KMS-11 (cell line): ENCODE results near the gene PDLIM1.
A peak's percentile ranks its signal among the peaks of the same experiment; 100 is the strongest.
"Not testable (repeated sequence)": the region's sequence is repeated elsewhere in the genome, so short reads cannot be mapped to it uniquely, and the experiment has no call there.

ENCODE experiments used
- H2AFZ ChIP-seq: fragments of 200-600 bp; sonication (generic); 2 replicates; pipeline ENCODE4 v1.6.1; 2016; ENCODE audit warnings: antibody characterized with exemption, mixed run types, low read depth
- H3K27ac ChIP-seq: fragments of 200-600 bp; sonication (generic); 2 replicates; pipeline ENCODE4 v1.6.1; 2016; ENCODE audit warnings: mild to moderate bottlenecking, mixed run types
- H3K27me3 ChIP-seq: fragments of 200-600 bp; sonication (generic); 2 replicates; pipeline ENCODE4 v1.6.1; 2017; ENCODE audit warnings: mild to moderate bottlenecking, low read depth, mixed run types, moderate library complexity; ENCODE audit not compliant: insufficient read depth
- H3K36me3 ChIP-seq: fragments of 200-600 bp; sonication (generic); 2 replicates; pipeline ENCODE4 v1.6.1; 2017; ENCODE audit warnings: mild to moderate bottlenecking, mixed run types; ENCODE audit not compliant: insufficient read depth
- H3K4me1 ChIP-seq: fragments of 200-600 bp; sonication (generic); 2 replicates; pipeline ENCODE4 v1.6.1; 2016; ENCODE audit warnings: mild to moderate bottlenecking, low read depth, mixed run types; ENCODE audit not compliant: poor library complexity, severe bottlenecking
- H3K4me2 ChIP-seq: fragments of 200-600 bp; sonication (generic); 2 replicates; pipeline ENCODE4 v1.7.0; 2016; ENCODE audit warnings: mild to moderate bottlenecking, mixed run types
- H3K4me3 ChIP-seq: fragments of 200-600 bp; sonication (generic); IDR thresholded peaks from 2 replicates; pipeline ENCODE4 v1.6.1; 2017; ENCODE audit warnings: low read depth, low read length, mixed read lengths; ENCODE audit not compliant: insufficient read depth
- H3K79me2 ChIP-seq: fragments of 200-600 bp; sonication (generic); 2 replicates; pipeline ENCODE4 v1.6.1; 2016; ENCODE audit warnings: low read depth, mixed run types; ENCODE audit not compliant: insufficient read depth
- H3K9ac ChIP-seq: fragments of 200-600 bp; sonication (generic); 2 replicates; pipeline ENCODE4 v1.6.1; 2016; ENCODE audit warnings: mild to moderate bottlenecking, mixed run types
- H4K20me1 ChIP-seq: fragments of 200-600 bp; sonication (generic); 2 replicates; pipeline ENCODE4 v1.6.1; 2016; ENCODE audit warnings: mild to moderate bottlenecking, mixed run types; ENCODE audit not compliant: insufficient read depth
- TF ChIP-seq, protein P1 (sequence below): fragments of 200-600 bp; sonication (generic); conservative IDR thresholded peaks from 2 replicates; pipeline ENCODE4 v1.6.1; 2017; ENCODE audit warnings: low read depth, mild to moderate bottlenecking, antibody characterized with exemption, low read length, moderate library complexity, mixed read lengths

The PDLIM1 gene

DNA sequence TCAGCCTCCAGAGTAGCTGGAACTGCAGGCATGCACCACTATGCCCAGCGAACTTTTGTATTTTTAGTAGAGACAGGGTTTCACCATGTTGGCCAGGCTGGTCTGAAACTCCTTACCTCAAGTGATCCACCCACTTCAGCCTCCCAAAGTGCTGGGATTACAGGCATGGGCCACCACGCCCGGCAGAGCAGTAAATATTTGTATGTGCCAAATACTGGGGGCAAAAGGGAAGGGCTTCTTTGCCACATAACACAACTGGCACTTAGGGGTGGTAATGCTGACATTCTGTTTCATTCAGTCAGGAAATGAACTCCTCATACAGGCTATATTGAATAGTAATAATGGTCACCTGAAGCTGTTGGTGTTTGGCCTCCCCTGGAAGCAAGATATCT is 55.1 kb downstream of the PDLIM1 start:
- H4K20me1 ChIP-seq = no peaks in the 10 kb centered on the region
- no peaks in the 10 kb centered on the region for H3K36me3 ChIP-seq
- H2AFZ ChIP-seq = no peak overlapping the region
- H3K27me3 ChIP-seq = no peaks in the 10 kb centered on the region
- TF ChIP-seq, protein P1, sequence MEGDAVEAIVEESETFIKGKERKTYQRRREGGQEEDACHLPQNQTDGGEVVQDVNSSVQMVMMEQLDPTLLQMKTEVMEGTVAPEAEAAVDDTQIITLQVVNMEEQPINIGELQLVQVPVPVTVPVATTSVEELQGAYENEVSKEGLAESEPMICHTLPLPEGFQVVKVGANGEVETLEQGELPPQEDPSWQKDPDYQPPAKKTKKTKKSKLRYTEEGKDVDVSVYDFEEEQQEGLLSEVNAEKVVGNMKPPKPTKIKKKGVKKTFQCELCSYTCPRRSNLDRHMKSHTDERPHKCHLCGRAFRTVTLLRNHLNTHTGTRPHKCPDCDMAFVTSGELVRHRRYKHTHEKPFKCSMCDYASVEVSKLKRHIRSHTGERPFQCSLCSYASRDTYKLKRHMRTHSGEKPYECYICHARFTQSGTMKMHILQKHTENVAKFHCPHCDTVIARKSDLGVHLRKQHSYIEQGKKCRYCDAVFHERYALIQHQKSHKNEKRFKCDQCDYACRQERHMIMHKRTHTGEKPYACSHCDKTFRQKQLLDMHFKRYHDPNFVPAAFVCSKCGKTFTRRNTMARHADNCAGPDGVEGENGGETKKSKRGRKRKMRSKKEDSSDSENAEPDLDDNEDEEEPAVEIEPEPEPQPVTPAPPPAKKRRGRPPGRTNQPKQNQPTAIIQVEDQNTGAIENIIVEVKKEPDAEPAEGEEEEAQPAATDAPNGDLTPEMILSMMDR = no peak
- H3K4me3 ChIP-seq = no peak overlapping the region
- H3K9ac ChIP-seq = no peak overlapping the region
- H3K4me1 ChIP-seq = peaks cover 21% of the 10 kb centered on the region
- H3K4me2 ChIP-seq = no peak overlapping the region
- no peak overlapping the region; the same call in 1 of the 2 replicates for H3K27ac ChIP-seq
- H3K79me2 ChIP-seq = no peaks in the 10 kb centered on the region

DNA sequence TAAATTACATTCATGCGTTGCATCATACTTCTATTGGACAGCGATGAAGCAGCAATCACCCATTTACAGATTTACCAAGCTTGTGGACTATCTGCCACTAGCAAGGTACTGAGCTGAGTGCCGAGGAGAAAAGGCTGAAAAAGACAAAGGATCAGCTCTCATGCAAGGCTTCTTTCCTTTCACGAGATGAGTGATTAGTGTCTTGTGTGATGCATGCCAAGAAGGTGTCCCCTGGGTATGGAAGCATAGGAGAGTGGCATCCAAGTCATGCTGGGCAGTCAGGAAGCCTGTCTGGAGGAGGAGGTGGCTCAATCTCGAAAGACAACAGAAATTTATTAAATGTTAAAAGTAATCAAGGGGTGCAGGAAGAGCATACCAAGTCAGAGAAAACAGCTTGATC is 55.9 kb downstream of the PDLIM1 start:
- H3K4me3 ChIP-seq = no peak overlapping the region
- TF ChIP-seq, protein P1 = no peak
- peaks cover 15% of the 10 kb centered on the region for H3K4me1 ChIP-seq
- H2AFZ ChIP-seq = no peak overlapping the region
- H3K79me2 ChIP-seq = no peaks in the 10 kb centered on the region
- no peaks in the 10 kb centered on the region for H3K27me3 ChIP-seq
- no peak overlapping the region for H3K9ac ChIP-seq
- no peak overlapping the region for H3K27ac ChIP-seq
- H4K20me1 ChIP-seq = no peaks in the 10 kb centered on the region
- no peaks in the 10 kb centered on the region for H3K36me3 ChIP-seq
- H3K4me2 ChIP-seq = no peak overlapping the region

DNA sequence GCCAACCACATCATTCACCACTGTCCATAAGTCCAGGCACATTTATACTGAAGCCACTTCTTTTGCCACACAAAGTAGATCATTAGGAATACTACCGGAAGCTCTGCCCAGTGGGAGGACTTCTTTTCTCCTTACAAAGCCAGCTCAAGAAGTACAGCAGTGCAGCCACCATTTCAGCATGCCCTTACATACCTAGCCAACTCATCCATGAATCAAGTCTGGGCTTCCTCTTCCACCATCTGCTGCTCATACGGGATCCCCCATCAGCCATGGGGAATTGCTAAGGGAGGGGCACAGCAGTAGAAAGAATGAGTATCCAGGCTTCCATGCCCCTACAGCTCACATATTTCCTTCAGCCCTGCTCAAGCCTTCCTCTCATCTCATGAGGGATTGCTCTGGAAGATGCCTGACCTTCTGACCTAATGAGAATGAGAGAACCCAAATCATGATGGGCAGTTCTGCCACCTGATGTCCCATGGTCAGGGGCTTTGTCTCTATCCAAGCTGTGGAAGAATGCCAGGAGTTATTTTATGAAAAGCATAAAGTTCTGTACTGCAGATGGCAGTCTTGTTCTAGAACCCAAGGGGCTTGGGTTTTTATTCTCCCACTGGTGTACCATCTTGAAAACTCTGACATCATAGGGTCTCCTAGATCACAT is 57.3 kb downstream of the PDLIM1 start:
- Histone ChIP-seq H2AFZ (no peak overlapping the region), H3K79me2 (no peaks in the 10 kb centered on the region), H3K27ac (no peak overlapping the region), H3K9ac (no peak overlapping the region), H4K20me1 (no peaks in the 10 kb centered on the region), H3K4me3 (no peak overlapping the region), H3K4me1 (peaks cover 15% of the 10 kb centered on the region), H3K4me2 (no peak overlapping the region), H3K36me3 (no peaks in the 10 kb centered on the region), H3K27me3 (no peaks in the 10 kb centered on the region)
- TF ChIP-seq, protein P1 = no peak

DNA sequence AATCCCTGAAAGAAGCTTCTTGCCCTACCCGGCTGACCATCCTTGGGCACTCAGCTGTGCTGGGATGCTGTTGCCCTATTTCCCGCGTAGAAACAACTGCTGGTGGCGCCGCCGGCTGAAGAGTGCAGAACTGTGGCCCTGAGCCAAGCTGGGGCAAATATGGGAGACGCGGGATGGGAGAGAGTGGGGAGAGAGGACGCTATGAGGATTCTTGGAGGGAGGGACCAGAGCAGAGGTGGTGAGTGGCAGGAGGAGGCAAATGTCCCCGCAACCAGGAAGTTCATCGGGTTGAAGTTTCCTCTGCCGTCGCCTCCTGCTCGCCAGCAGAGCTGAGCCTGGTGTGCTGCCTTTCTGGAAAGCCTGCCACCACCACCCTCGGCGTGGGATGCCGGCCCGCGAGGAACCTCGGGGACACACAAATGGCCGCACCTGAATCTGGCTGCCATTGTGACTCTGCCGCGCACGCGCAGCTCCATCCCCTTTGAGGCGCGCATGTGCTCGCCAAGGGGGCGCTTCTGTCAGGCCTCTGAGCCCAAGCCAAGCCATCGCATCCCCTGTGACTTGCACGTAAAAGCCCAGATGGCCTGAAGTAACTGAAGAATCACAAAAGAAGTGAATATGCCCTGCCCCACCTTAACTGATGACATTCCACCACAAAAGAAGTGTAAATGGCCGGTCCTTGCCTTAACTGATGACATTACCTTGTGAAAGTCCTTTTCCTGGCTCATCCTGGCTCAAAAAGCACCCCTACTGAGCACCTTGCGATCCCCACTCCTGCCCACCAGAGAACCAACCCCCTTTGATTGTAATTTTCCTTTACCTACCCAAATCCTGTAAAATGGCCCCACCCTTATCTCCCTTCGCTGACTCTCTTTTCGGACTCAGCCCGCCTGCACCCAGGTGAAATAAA is 59.9 kb downstream of the PDLIM1 start:
- not testable (repeated sequence) for H3K4me3 ChIP-seq, H3K4me1 ChIP-seq, H3K27me3 ChIP-seq, H3K36me3 ChIP-seq, H3K27ac ChIP-seq, H4K20me1 ChIP-seq, H3K79me2 ChIP-seq, H3K4me2 ChIP-seq
- H2AFZ ChIP-seq = peak overlapping the region; percentile 30; the same call in 1 of the 2 replicates
- H3K9ac ChIP-seq = peak overlapping the region; percentile 22; the same call in 1 of the 2 replicates
